H1 (cell line): Measurements from ENCODE around the gene RGR. TPM values are rescaled to one million over a fixed set of nuclear protein-coding genes. Genes with fewer than 3 reads are reported as not detected.

Source experiments
- CTCF ChIA-PET: fragments of 300-600 bp; sonication (Branson Sonifier 250); formaldehyde crosslinking; loops from one replicate; lab custom pipeline; 2021; ENCODE audit not compliant: partially characterized antibody; lab: Charles Lee
- POLR2A ChIA-PET: fragments of 300-600 bp; sonication (Branson Sonifier 250); formaldehyde crosslinking; loops from one replicate; lab custom pipeline; 2021; ENCODE audit warnings: inconsistent platforms; ENCODE audit not compliant: partially characterized antibody; lab: Charles Lee
- DNase-seq, 2 experiments: peaks; one replicate each; pipeline versions ENCODE4 v3.0.0 to v3.0.0-alpha.2; 2010 to 2022; ENCODE audit warnings: low spot score in 2 of 2, low read depth in 1 of 2, mixed read lengths in 1 of 2
- FAIRE-seq: peaks from 2 replicates; lab custom pipeline; 2011; peaks lifted over from hg19 to GRCh38; lab: Jason Lieb, UNC
- H2AFZ ChIP-seq: 2 replicates; pipeline ENCODE4 v1.8.1; 2012; ENCODE audit warnings: low read length, inconsistent platforms
- H2AK5ac ChIP-seq: 2 replicates; pipeline ENCODE4 v1.6.1; 2013; ENCODE audit warnings: low read depth, low read length
- H2BK120ac ChIP-seq: replicated peaks from 2 replicates; pipeline ENCODE3; 2013; ENCODE audit warnings: low read depth, low read length, inconsistent platforms
- H2BK12ac ChIP-seq: 2 replicates; pipeline ENCODE4 v1.6.1; 2013; ENCODE audit warnings: low read depth, low read length
- H2BK15ac ChIP-seq: 2 replicates; pipeline ENCODE4 v1.6.1; 2013; ENCODE audit warnings: low read length
- H2BK20ac ChIP-seq: 2 replicates; pipeline ENCODE4 v1.6.1; 2013; ENCODE audit warnings: low read length
- H2BK5ac ChIP-seq: 2 replicates; pipeline ENCODE4 v1.6.1; 2013; ENCODE audit warnings: low read depth, low read length
- H3K14ac ChIP-seq: 2 replicates; pipeline ENCODE4 v1.6.1; 2013; ENCODE audit warnings: inconsistent platforms; ENCODE audit not compliant: insufficient read length
- H3K18ac ChIP-seq: 2 replicates; pipeline ENCODE4 v1.6.1; 2013; ENCODE audit warnings: low read length; ENCODE audit errors: extremely low read depth
- H3K23ac ChIP-seq: 2 replicates; pipeline ENCODE4 v1.6.1; 2013; ENCODE audit warnings: inconsistent platforms; ENCODE audit not compliant: insufficient read length
- H3K23me2 ChIP-seq: 2 replicates; pipeline ENCODE4 v1.6.1; 2013; ENCODE audit warnings: low read depth, low read length
- H3K27ac ChIP-seq: 2 replicates; pipeline ENCODE4 v1.6.1; 2011; ENCODE audit warnings: low read depth, low read length, inconsistent platforms
- H3K27me3 ChIP-seq, 4 experiments: replicated peaks in 1 of 4; 1 replicate in 1 of 4; 2 replicates in 3 of 4; pipeline versions ENCODE4 v1.6.1 to v1.8.1; 2011 to 2013; ENCODE audit warnings: low read length in 3 of 4, mild to moderate bottlenecking in 3 of 4, inconsistent platforms in 2 of 4, mixed read lengths in 2 of 4, moderate library complexity in 1 of 4; ENCODE audit not compliant: control insufficient read depth in 3 of 4, insufficient read depth in 3 of 4; ENCODE audit errors: extremely low read depth in 1 of 4
- H3K36me3 ChIP-seq, 4 experiments: 2 replicates each; pipeline versions ENCODE4 v1.6.1 to v1.8.1; 2011 to 2013; ENCODE audit warnings: mild to moderate bottlenecking in 4 of 4, low read length in 3 of 4, moderate library complexity in 2 of 4, control low read depth in 1 of 4, inconsistent platforms in 1 of 4; ENCODE audit not compliant: insufficient read depth in 4 of 4, control insufficient read depth in 2 of 4
- H3K4ac ChIP-seq: replicated peaks from 2 replicates; pipeline ENCODE3; 2013; ENCODE audit warnings: low read length, low read depth, mixed read lengths, inconsistent platforms; ENCODE audit not compliant: insufficient read length
- H3K4me1 ChIP-seq, 4 experiments: replicated peaks in 1 of 4; 1 replicate in 1 of 4; 2 replicates in 3 of 4; pipeline versions ENCODE4 v1.6.1 to v1.8.1; 2011 to 2013; ENCODE audit warnings: low read length in 3 of 4, inconsistent platforms in 2 of 4, mixed read lengths in 1 of 4; ENCODE audit not compliant: insufficient read depth in 4 of 4, control insufficient read depth in 3 of 4
- H3K4me2 ChIP-seq, 2 experiments: 2 replicates each; pipeline versions ENCODE4 v1.6.1 to v1.8.1; 2011 to 2013; ENCODE audit warnings: low read depth in 2 of 2, low read length in 2 of 2, control low read depth in 1 of 2, inconsistent platforms in 1 of 2, mild to moderate bottlenecking in 1 of 2; ENCODE audit not compliant: insufficient read depth in 1 of 2
- H3K4me3 ChIP-seq, 4 experiments: fragments of 200-600, 300-600 bp in 1 of 4; sonication (generic), shearing (Covaris generic), sonication (Bioruptor Twin) in 1 of 4; 2 replicates each; pipeline versions ENCODE4 v1.5.1 to v1.8.1; 2011 to 2016; ENCODE audit warnings: low read length in 4 of 4, low read depth in 3 of 4, control low read depth in 2 of 4, inconsistent platforms in 2 of 4, mild to moderate bottlenecking in 2 of 4, mixed read lengths in 1 of 4, moderate library complexity in 1 of 4; ENCODE audit not compliant: insufficient read depth in 2 of 4; ENCODE audit errors: extremely low read depth in 1 of 4
- H3K56ac ChIP-seq: replicated peaks from 2 replicates; pipeline ENCODE3; 2013; ENCODE audit warnings: low read depth, mild to moderate bottlenecking, mixed read lengths, low read length, inconsistent platforms; ENCODE audit not compliant: insufficient read length
- H3K79me1 ChIP-seq: 2 replicates; pipeline ENCODE4 v1.6.1; 2013; ENCODE audit warnings: low read depth, low read length, control low read depth
- H3K79me2 ChIP-seq, 2 experiments: 2 replicates each; pipeline versions ENCODE4 v1.6.1 to v1.8.1; 2012 to 2013; ENCODE audit warnings: low read length in 2 of 2, mild to moderate bottlenecking in 2 of 2, inconsistent platforms in 1 of 2; ENCODE audit not compliant: insufficient read depth in 2 of 2, control insufficient read depth in 1 of 2
- H3K9ac ChIP-seq, 4 experiments: replicated peaks in 1 of 4; 1 replicate in 1 of 4; 2 replicates in 3 of 4; pipeline versions ENCODE4 v1.6.1 to v1.8.1; 2011 to 2013; ENCODE audit warnings: low read depth in 3 of 4, low read length in 3 of 4, control low read depth in 2 of 4, mild to moderate bottlenecking in 2 of 4, moderate library complexity in 2 of 4, inconsistent platforms in 1 of 4; ENCODE audit errors: extremely low read depth in 1 of 4
- H3K9me3 ChIP-seq, 2 experiments: 2 replicates each; pipeline versions ENCODE4 v1.6.1 to v1.8.1; 2012 to 2013; ENCODE audit warnings: mild to moderate bottlenecking in 2 of 2, moderate library complexity in 2 of 2, control low read depth in 1 of 2, inconsistent platforms in 1 of 2, low read depth in 1 of 2, low read length in 1 of 2, mixed read lengths in 1 of 2; ENCODE audit not compliant: insufficient read depth in 2 of 2
- H4K20me1 ChIP-seq, 2 experiments: replicated peaks in 1 of 2; 2 replicates each; pipeline versions ENCODE3 to v1.8.1; 2011 to 2013; ENCODE audit warnings: inconsistent platforms in 2 of 2, low read length in 2 of 2, mild to moderate bottlenecking in 1 of 2; ENCODE audit not compliant: insufficient read depth in 2 of 2, control insufficient read depth in 1 of 2
- H4K5ac ChIP-seq: 2 replicates; pipeline ENCODE4 v1.6.1; 2013; ENCODE audit warnings: low read length, low read depth, mixed read lengths, inconsistent platforms; ENCODE audit not compliant: insufficient read length
- H4K8ac ChIP-seq: 2 replicates; pipeline ENCODE4 v1.8.0; 2013; ENCODE audit warnings: mild to moderate bottlenecking, moderate library complexity, low read length, inconsistent platforms; ENCODE audit not compliant: insufficient read depth; ENCODE audit errors: extremely low read depth
- H4K91ac ChIP-seq: replicated peaks from 2 replicates; pipeline ENCODE3; 2013; ENCODE audit warnings: low read length, mixed read lengths, inconsistent platforms; ENCODE audit not compliant: insufficient read length
- HDAC2 ChIP-seq, 2 experiments: fragments of 300-600 bp in 1 of 2; sonication (generic) in 1 of 2; IDR thresholded peaks; 2 replicates each; pipeline ENCODE4 v1.6.1; 2011 to 2012; ENCODE audit warnings: low read depth in 2 of 2, low read length in 2 of 2, mild to moderate bottlenecking in 2 of 2, moderate library complexity in 2 of 2, borderline replicate concordance in 1 of 2, inconsistent platforms in 1 of 2
- NANOG ChIP-seq: IDR thresholded peaks from 2 replicates; pipeline ENCODE4 v1.6.1; 2011; ENCODE audit warnings: low read length, low read depth, mild to moderate bottlenecking, inconsistent platforms; ENCODE audit not compliant: insufficient read depth, poor library complexity, severe bottlenecking
- POLR2AphosphoS5 ChIP-seq: IDR thresholded peaks from 2 replicates; pipeline ENCODE4 v1.6.1; 2011; ENCODE audit warnings: low read depth, low read length
- RXRA ChIP-seq: IDR thresholded peaks from 2 replicates; pipeline ENCODE4 v1.6.1; 2011; ENCODE audit warnings: low read depth, mild to moderate bottlenecking, low read length, moderate library complexity; ENCODE audit not compliant: insufficient read depth
- SAP30 ChIP-seq: fragments of 300-600 bp; sonication (generic); IDR thresholded peaks from 2 replicates; pipeline ENCODE4 v1.7.1; 2012; ENCODE audit warnings: low read length, moderate library complexity, mild to moderate bottlenecking, inconsistent platforms; ENCODE audit not compliant: insufficient read depth, insufficient replicate concordance
- SIN3A ChIP-seq, 2 experiments: IDR thresholded peaks in 1 of 2; conservative IDR thresholded peaks in 1 of 2; 2 replicates each; pipeline ENCODE4 v1.6.1; 2011 to 2012; ENCODE audit warnings: low read length in 2 of 2, improper control_type of control experiment in 1 of 2, low read depth in 1 of 2, mild to moderate bottlenecking in 1 of 2
- TAF7 ChIP-seq: optimal IDR thresholded peaks from 2 replicates; pipeline ENCODE3; 2011; ENCODE audit warnings: low read depth, mild to moderate bottlenecking, inconsistent platforms, low read length, moderate library complexity, borderline replicate concordance
- WGBS, 2 experiments: shearing (Covaris generic) in 1 of 2; methylation state at CpG; one replicate each; pipeline versions ENCODE4 v1.1.6 to v1.1.7; 2013 to 2015; ENCODE audit warnings: low lambda C conversion rate in 2 of 2, mixed read lengths in 2 of 2, inconsistent platforms in 1 of 2, low coverage in 1 of 2, missing lambda C conversion rate in 1 of 2; ENCODE audit not compliant: insufficient replicate concordance in 2 of 2, insufficient coverage in 1 of 2, insufficient read length in 1 of 2; ENCODE audit errors: extremely low coverage in 1 of 2, missing lambda C conversion rate in 1 of 2; 5-methylcytosine and 5-hydroxymethylcytosine counted together
- polyA plus RNA-seq, 7 experiments: library from polyadenylated mRNA; depleted of rRNA in 3 of 7; stranded (reverse) in 5 of 7; unstranded in 2 of 7; fragments of >200 nt in 5 of 7; fragments of 200-250 nt in 2 of 7; gene quantifications; 1 replicate in 5 of 7; 2 replicates in 1 of 7; 4 replicates in 1 of 7; pipeline versions ENCODE4 v1.2.1 to v1.2.3, GENCODE V29; 2011 to 2013; ENCODE audit warnings: missing spikeins in 2 of 7, mixed read lengths in 2 of 7
- total RNA-seq: library from RNA; stranded (reverse); fragmentation: NEBNext Ultra II Directional; extraction: Animal tissue kit (Norgen Biotek cat#: 25700); gene quantifications from 2 replicates; pipeline ENCODE4 v1.2.1, GENCODE V29; 2021
- TF ChIP-seq, protein P1 (sequence below): IDR thresholded peaks from 2 replicates; pipeline ENCODE4 v1.6.1; 2012; ENCODE audit warnings: inconsistent platforms

The RGR gene
- total and polyA plus RNA-seq, 2 of the 8 experiments (the other 6 are each of a cell fraction or from before 2014, with no cell fraction given), result not detected

GRCh38 chr10:84291384-84291783 lies 46.5 kb downstream of the RGR start:
- Histone ChIP-seq H3K79me1 (no peaks in the 10 kb centered on the region), H3K4ac (no peak overlapping the region), H2AFZ (no peak overlapping the region), H4K91ac (no peak overlapping the region), H3K27me3 (no peaks in the 10 kb centered on the region), H3K56ac (no peak overlapping the region), H3K27ac (no peak overlapping the region), H2BK20ac (no peak overlapping the region), H2BK12ac (no peak overlapping the region), H3K18ac (no peak overlapping the region), H3K4me2 (no peak overlapping the region), H3K4me1 (peaks cover 3 to 8% (median 5%) of the 10 kb centered on the region in 4 experiments; a peak in 3 of 7 replicates), H4K8ac (no peak overlapping the region), H3K36me3 (no peaks in the 10 kb centered on the region; a peak in 1 of 8 replicates), H3K14ac (no peak overlapping the region), H3K23ac (no peak overlapping the region), H3K4me3 (no peak overlapping the region), H2BK120ac (no peak overlapping the region), H3K23me2 (no peaks in the 10 kb centered on the region), H2AK5ac (no peak overlapping the region), H3K9ac (no peak overlapping the region), H4K20me1 (no peaks in the 10 kb centered on the region), H3K9me3 (no peaks in the 10 kb centered on the region), H2BK15ac (no peak overlapping the region), H3K79me2 (no peaks in the 10 kb centered on the region), H2BK5ac (no peak overlapping the region), H4K5ac (no peak overlapping the region)
- DNase-seq (no peak), FAIRE-seq (peak; percentile 98)
- 71% methylated on average over 1 of the region's 1 CpG; no CpG with 5 or more reads in 1 of the 2 experiments for WGBS, 2 experiments
- TF ChIP-seq TAF7 (peak; percentile 92), NANOG (no peak), HDAC2 (IDR thresholded peaks at IDR 0.05; ENCODE audit: borderline replicate concordance in 1 of 2, low read depth in 2 of 2, low read length in 2 of 2) (peak; percentile 95 to 98), SIN3A (conservative IDR thresholded peaks at IDR 0.05 in 1 of 2, IDR thresholded peaks at IDR 0.05 in 1 of 2; ENCODE audit: low read depth in 1 of 2, low read length in 2 of 2) (peak; percentile 100), SAP30 (peak; percentile 98), RXRA (no peak), POLR2AphosphoS5 (no peak)
- TF ChIP-seq, protein P1, sequence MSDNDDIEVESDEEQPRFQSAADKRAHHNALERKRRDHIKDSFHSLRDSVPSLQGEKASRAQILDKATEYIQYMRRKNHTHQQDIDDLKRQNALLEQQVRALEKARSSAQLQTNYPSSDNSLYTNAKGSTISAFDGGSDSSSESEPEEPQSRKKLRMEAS, result peak; percentile 40; the same call in 1 of the 2 replicates
- ChIA-PET CTCF (interaction anchor here (0.6 to 6.9 kb wide), 3 partner anchors 24 to 48 kb away, joined by 3 to 33 read pairs (median 4); no protein-coding TSS in a partner anchor), POLR2A (no interaction called here)
